ENCODE measurements around the gene SPECC1.

GRCh38 chr17:20109076-20109475, 99.9 kb downstream of the SPECC1 start:
- no peak for TF ChIP-seq ZNF274 (IDR thresholded peaks at IDR 0.05; ENCODE audit: low read depth, low read length)
- no peak for TF ChIP-seq SUZ12 (IDR thresholded peaks at IDR 0.05; ENCODE audit: extremely low read depth, insufficient read depth, insufficient read length)
- TF ChIP-seq YY1 (IDR thresholded peaks at IDR 0.05; ENCODE audit: insufficient read depth, insufficient read length): no peak

Data from NT2/D1 (cell line).